T1000 (cell line): Measurements from ENCODE around the gene CP.

Experiments used
- DNase-seq: peaks from one replicate; lab custom pipeline; 2025; ENCODE audit warnings: mixed read lengths; lab: John Stamatoyannopoulos, UW

The CP gene

GRCh38 chr3:149186219-149186618 is 35.4 kb downstream of the CP start:
- DNase-seq, result no peak

DNA sequence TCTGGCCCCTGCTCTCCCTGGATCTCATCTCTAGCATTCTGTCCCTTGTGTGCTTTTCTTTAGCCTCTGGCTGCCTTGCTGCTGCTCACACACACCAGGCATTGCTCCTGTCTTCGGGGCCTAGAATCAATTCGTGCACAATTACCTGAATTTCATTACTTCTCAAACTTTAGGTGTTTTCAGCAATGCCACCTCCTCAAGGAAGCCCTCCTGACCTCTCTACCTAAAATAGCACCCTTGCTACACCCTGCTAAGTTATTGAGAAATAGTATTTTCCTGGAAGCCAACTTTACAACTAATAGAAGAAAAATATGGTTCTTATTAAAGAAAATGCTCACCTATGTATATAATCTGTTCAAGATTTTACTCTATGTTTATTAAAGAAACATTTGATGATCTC is 40.4 kb downstream of the CP start:
- no peak for DNase-seq

- peak; percentile 79 for DNase-seq
Observed at GRCh38 chr3:149180057-149180573, 41.5 kb downstream of the CP start.

- no peak for DNase-seq
Observed at GRCh38 chr3:149179220-149179619, 42.4 kb downstream of the CP start.

DNA sequence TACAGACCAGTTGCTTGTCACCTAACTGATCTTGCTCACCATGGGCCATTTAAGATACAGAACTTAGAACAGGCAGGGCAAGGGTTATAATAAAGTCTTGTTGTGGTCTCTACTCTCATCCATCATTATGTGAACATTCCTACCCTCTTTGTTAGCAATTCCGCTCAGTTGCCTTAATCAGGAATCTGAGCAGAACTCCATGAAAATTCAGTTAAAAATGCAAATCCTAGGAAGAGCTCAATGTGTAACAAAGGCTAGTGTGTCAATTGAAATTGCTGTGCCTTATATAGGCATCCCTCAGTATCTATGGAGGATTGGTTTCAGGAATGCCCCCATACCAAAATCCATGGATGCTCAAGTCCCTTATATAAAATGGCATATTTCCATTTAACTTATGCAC is 44.5 kb downstream of the CP start:
- DNase-seq, result no peak

GRCh38 chr3:149174901-149175300 is 46.7 kb downstream of the CP start:
- no peak for DNase-seq

GRCh38 chr3:149170672-149171071 is 51.0 kb downstream of the CP start:
- DNase-seq, result no peak

- no peak for DNase-seq
Observed at GRCh38 chr3:149167898-149168297, 53.7 kb downstream of the CP start.

- no peak for DNase-seq
Observed at GRCh38 chr3:149163066-149163465, 58.6 kb downstream of the CP start.

DNA sequence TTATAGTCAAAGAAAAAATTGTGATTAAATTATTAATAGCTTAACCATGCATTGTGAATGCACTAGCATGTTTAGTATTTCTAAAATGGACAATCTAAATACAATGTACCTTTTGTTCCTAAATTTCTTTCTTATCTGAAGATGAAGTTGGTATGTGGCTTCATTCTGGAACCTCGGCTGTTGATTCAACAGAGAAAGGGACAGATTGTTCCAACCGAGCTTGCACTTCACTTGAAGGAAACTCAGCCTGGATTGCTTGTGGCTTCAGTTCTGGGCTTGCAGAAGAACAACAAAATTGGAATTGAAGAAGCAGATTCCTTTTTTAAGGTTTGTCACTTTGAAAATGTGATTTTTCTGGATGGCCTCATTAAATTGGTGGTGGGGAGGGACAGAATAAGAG is 59.6 kb downstream of the CP start:
- DNase-seq, result no peak

DNA sequence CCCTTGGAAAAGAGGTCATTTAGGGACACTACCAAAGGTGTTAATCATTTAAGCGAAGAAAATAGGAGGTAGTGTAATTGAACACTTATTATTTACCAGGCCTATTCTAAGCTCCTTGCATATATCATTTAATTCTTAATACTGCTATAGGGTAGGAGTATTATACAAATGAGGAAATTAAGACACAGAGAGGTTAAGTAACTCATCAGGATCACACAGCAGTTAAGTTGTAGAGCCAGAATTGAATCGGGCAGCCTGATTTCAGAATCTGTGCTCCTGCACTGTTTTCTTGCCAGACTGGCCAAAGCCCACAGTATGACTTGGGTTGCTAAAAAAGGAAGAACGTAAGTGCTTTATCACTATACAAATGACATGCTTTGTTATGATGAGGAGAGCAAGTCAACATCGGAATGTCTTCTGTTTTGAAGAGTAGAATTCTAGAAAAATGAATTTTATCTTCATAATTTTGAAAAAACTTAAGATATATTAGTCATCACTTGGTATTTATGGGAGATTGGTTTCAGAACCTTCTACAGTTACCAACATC is 60.8 kb downstream of the CP start:
- DNase-seq, result no peak

- no peak for DNase-seq
Observed at GRCh38 chr3:149153402-149153801, 68.2 kb downstream of the CP start.

GRCh38 chr3:149152420-149152819 is 69.2 kb downstream of the CP start:
- DNase-seq, result no peak

DNA sequence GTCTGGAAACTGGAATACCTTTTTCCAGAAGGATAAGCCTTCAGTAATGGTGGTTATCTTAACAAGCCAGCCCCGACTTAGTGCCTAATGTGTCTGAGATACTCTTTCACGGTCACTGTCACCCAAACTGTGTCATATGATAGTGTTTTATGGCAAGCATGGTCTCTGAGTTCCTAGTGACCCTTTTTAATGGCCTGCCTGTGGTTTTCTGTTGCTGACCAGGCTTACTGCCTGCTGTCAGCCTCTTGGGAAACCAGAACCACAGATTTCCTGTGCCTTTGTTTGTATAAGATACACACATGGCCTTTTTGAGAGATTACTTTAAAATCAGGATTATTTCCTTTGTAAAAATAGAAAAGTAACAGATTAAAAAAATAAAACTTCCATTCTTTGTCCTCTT is 69.8 kb downstream of the CP start:
- peak; percentile 3 for DNase-seq

- DNase-seq, result no peak
Observed at GRCh38 chr3:149150436-149150835, 71.2 kb downstream of the CP start.

DNA sequence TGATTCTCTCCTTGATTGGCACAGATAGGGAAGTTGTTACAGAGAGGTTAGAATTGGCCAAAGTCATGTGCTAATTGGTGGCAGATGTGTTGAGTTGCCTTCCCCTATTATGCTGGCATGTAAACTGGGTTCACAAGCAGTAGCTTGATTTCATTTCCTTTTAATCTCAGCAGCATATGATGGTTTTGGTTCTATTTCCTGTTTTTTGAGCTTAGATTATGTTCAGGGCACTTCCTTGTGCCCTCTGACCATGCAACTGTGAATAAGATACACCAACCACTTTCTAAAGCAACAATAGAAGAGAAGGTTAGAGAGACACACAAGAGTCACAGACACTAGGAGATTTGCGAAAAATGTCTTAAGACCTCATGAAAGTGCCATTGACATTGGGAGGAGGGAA is 75.7 kb downstream of the CP start:
- DNase-seq, result no peak

GRCh38 chr3:149145356-149145755 is 76.3 kb downstream of the CP start:
- DNase-seq, result no peak

- no peak for DNase-seq
Observed at GRCh38 chr3:149142682-149143081, 78.9 kb downstream of the CP start.

DNA sequence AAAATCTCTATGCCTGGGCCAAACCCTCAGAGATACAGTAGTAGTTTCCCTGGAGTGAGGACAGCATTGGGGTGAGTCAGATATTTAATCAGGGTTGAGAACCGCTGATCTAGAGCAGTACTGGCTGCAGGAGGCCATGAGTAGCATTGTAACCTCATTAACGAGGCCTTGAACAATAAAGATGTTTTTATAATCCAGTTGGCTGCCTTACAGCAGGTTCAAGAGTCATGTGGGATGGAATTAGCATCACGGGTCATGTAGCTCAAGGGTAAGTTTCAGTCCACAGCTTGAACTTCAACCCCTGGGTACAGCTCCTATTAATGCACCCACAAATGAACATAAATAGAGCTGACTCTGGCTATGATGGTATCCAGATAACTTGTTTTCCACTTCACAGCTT is 87.1 kb downstream of the CP start:
- peak; percentile 6 for DNase-seq

GRCh38 chr3:149131589-149131988 is 90.0 kb downstream of the CP start:
- DNase-seq, result no peak

GRCh38 chr3:149129326-149130205 is 92.1 kb downstream of the CP start, which contains the start of gene HPS3:
Gene HPS3, plus strand, starts transcription at chr3:149129638. Its CDS starts 86 bp downstream, at chr3:149129724.
- DNase-seq, result peak; percentile 74

DNA sequence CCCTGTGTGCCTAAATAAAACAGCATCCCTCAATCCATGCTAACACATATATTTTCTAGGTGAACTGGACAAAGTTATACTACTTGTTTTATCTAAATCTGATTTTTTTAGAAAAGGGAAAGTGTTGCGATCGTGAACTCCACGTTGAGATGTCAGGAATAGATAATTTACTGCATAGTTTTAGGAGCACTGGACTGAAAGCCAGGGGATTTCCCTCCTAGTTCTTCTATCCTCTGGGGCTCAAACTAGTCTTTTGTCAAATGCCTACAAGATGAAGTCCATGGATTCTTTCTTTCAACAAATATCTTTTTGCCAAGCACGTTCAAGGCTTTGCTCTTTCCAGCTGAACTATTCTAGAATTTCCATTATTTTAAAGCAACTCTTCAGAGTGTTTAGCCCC is 92.8 kb downstream of the CP start:
- DNase-seq, result no peak
